H1 (cell line): ENCODE results near the gene DNA2. TPM values are rescaled to one million over a fixed set of nuclear protein-coding genes. Genes with fewer than 3 reads are reported as not detected.

Experiments used
- NANOG ChIP-seq: IDR thresholded peaks from 2 replicates; pipeline ENCODE4 v1.6.1; 2011; ENCODE audit warnings: low read length, low read depth, mild to moderate bottlenecking, inconsistent platforms; ENCODE audit not compliant: insufficient read depth, poor library complexity, severe bottlenecking
- polyA plus RNA-seq, 7 experiments: library from polyadenylated mRNA; depleted of rRNA in 3 of 7; stranded (reverse) in 5 of 7; unstranded in 2 of 7; fragments of >200 nt in 5 of 7; fragments of 200-250 nt in 2 of 7; gene quantifications; 1 replicate in 5 of 7; 2 replicates in 1 of 7; 4 replicates in 1 of 7; pipeline versions ENCODE4 v1.2.1 to v1.2.3, GENCODE V29; 2011 to 2013; ENCODE audit warnings: missing spikeins in 2 of 7, mixed read lengths in 2 of 7
- total RNA-seq: library from RNA; stranded (reverse); fragmentation: NEBNext Ultra II Directional; extraction: Animal tissue kit (Norgen Biotek cat#: 25700); gene quantifications from 2 replicates; pipeline ENCODE4 v1.2.1, GENCODE V29; 2021
- TF ChIP-seq, protein P1 (sequence below): fragments of 300-600 bp; sonication (generic); IDR thresholded peaks from 2 replicates; pipeline ENCODE4 v1.7.1; 2012; ENCODE audit warnings: low read length, moderate library complexity, mild to moderate bottlenecking, inconsistent platforms; ENCODE audit not compliant: insufficient replicate concordance

Gene DNA2
- total and polyA plus RNA-seq, 2 of the 8 experiments (the other 6 are each of a cell fraction or from before 2014, with no cell fraction given) = 16.0 to 57.9 TPM

DNA sequence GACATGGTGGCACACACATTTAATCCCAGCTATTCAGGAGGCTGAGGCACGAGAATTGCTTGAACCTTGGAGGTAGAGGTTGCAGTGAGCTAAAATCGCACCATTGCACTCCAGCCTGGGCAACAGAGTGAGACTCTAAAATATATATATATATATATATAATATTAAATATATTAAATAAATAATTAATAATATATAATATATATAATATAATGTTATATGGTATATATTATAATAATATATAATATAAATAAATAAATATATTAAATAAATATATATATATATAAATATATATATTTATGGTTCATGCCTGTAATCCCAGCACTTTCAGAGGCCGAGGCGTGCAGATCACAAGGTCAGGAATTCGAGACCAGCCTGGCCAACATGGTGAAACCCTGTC, 105.2 kb downstream of the DNA2 start (continued):
- TF ChIP-seq, protein P1, sequence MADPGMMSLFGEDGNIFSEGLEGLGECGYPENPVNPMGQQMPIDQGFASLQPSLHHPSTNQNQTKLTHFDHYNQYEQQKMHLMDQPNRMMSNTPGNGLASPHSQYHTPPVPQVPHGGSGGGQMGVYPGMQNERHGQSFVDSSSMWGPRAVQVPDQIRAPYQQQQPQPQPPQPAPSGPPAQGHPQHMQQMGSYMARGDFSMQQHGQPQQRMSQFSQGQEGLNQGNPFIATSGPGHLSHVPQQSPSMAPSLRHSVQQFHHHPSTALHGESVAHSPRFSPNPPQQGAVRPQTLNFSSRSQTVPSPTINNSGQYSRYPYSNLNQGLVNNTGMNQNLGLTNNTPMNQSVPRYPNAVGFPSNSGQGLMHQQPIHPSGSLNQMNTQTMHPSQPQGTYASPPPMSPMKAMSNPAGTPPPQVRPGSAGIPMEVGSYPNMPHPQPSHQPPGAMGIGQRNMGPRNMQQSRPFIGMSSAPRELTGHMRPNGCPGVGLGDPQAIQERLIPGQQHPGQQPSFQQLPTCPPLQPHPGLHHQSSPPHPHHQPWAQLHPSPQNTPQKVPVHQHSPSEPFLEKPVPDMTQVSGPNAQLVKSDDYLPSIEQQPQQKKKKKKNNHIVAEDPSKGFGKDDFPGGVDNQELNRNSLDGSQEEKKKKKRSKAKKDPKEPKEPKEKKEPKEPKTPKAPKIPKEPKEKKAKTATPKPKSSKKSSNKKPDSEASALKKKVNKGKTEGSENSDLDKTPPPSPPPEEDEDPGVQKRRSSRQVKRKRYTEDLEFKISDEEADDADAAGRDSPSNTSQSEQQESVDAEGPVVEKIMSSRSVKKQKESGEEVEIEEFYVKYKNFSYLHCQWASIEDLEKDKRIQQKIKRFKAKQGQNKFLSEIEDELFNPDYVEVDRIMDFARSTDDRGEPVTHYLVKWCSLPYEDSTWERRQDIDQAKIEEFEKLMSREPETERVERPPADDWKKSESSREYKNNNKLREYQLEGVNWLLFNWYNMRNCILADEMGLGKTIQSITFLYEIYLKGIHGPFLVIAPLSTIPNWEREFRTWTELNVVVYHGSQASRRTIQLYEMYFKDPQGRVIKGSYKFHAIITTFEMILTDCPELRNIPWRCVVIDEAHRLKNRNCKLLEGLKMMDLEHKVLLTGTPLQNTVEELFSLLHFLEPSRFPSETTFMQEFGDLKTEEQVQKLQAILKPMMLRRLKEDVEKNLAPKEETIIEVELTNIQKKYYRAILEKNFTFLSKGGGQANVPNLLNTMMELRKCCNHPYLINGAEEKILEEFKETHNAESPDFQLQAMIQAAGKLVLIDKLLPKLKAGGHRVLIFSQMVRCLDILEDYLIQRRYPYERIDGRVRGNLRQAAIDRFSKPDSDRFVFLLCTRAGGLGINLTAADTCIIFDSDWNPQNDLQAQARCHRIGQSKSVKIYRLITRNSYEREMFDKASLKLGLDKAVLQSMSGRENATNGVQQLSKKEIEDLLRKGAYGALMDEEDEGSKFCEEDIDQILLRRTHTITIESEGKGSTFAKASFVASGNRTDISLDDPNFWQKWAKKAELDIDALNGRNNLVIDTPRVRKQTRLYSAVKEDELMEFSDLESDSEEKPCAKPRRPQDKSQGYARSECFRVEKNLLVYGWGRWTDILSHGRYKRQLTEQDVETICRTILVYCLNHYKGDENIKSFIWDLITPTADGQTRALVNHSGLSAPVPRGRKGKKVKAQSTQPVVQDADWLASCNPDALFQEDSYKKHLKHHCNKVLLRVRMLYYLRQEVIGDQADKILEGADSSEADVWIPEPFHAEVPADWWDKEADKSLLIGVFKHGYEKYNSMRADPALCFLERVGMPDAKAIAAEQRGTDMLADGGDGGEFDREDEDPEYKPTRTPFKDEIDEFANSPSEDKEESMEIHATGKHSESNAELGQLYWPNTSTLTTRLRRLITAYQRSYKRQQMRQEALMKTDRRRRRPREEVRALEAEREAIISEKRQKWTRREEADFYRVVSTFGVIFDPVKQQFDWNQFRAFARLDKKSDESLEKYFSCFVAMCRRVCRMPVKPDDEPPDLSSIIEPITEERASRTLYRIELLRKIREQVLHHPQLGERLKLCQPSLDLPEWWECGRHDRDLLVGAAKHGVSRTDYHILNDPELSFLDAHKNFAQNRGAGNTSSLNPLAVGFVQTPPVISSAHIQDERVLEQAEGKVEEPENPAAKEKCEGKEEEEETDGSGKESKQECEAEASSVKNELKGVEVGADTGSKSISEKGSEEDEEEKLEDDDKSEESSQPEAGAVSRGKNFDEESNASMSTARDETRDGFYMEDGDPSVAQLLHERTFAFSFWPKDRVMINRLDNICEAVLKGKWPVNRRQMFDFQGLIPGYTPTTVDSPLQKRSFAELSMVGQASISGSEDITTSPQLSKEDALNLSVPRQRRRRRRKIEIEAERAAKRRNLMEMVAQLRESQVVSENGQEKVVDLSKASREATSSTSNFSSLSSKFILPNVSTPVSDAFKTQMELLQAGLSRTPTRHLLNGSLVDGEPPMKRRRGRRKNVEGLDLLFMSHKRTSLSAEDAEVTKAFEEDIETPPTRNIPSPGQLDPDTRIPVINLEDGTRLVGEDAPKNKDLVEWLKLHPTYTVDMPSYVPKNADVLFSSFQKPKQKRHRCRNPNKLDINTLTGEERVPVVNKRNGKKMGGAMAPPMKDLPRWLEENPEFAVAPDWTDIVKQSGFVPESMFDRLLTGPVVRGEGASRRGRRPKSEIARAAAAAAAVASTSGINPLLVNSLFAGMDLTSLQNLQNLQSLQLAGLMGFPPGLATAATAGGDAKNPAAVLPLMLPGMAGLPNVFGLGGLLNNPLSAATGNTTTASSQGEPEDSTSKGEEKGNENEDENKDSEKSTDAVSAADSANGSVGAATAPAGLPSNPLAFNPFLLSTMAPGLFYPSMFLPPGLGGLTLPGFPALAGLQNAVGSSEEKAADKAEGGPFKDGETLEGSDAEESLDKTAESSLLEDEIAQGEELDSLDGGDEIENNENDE = no peak
- no peak for TF ChIP-seq NANOG
